Measurements from ENCODE around the gene LHX3.

LHX3 gene

GRCh38 chr9:136205707-136205992 lies 722 bp upstream of the LHX3 start:
- DNase-seq = no peak

- no peak for DNase-seq
These were observed 653 bp downstream of the LHX3 start for GRCh38 chr9:136204145-136204805.

GRCh38 chr9:136203408-136204144 lies 1.4 kb downstream of the LHX3 start:
- DNase-seq = no peak

GRCh38 chr9:136202454-136203407 lies 2.2 kb downstream of the LHX3 start:
- DNase-seq = no peak

GRCh38 chr9:136201609-136202453 lies 3.1 kb downstream of the LHX3 start:
- DNase-seq = no peak

- no peak for DNase-seq
These were observed 3.8 kb downstream of the LHX3 start for GRCh38 chr9:136201174-136201573.

- DNase-seq = no peak
These were observed 4.5 kb downstream of the LHX3 start for GRCh38 chr9:136200424-136200823.

GRCh38 chr9:136199391-136200288 lies 5.3 kb downstream of the LHX3 start:
- no peak for DNase-seq

GRCh38 chr9:136198605-136199083 lies 6.3 kb downstream of the LHX3 start:
- DNase-seq = no peak

- DNase-seq = no peak
These were observed 6.9 kb downstream of the LHX3 start for GRCh38 chr9:136197930-136198604.

GRCh38 chr9:136197084-136197875 lies 7.6 kb downstream of the LHX3 start:
- no peak for DNase-seq

GRCh38 chr9:136196404-136197083 lies 8.4 kb downstream of the LHX3 start:
- DNase-seq = no peak

- DNase-seq = no peak
These were observed 10.4 kb downstream of the LHX3 start for GRCh38 chr9:136194540-136194939.

- DNase-seq = no peak
These were observed 11.0 kb downstream of the LHX3 start for GRCh38 chr9:136193891-136194279.

GRCh38 chr9:136193127-136193890 lies 11.6 kb downstream of the LHX3 start:
- DNase-seq = no peak

- no peak for DNase-seq
These were observed 12.4 kb downstream of the LHX3 start for GRCh38 chr9:136192289-136193126.

GRCh38 chr9:136191960-136192286 lies 13.0 kb downstream of the LHX3 start:
- DNase-seq = no peak
